22Rv1 (cell line): ENCODE data around the gene IVNS1ABP.

Experiments used
- CTCF ChIP-seq: fragments of 450-650 bp; IDR thresholded peaks from 2 replicates; pipeline ENCODE4 v1.5.1; 2017; ENCODE audit warnings: mild to moderate bottlenecking
- ZFX ChIP-seq: fragments of 450-650 bp; IDR thresholded peaks from 2 replicates; pipeline ENCODE4 v1.6.1; 2017; ENCODE audit warnings: antibody characterized with exemption, borderline replicate concordance

- no peak for TF ChIP-seq CTCF
- TF ChIP-seq ZFX: no peak
Measured at GRCh38 chr1:185305419-185305818, 11.6 kb downstream of the IVNS1ABP start.
